T-helper 1 cell treated with Interleukin-12 subunit alpha and Interleukin-12 subunit beta and Interleukin-4 antibody, amounts not matched to agents 30 ng/mL and 1 ng/mL, for 36 hours (primary cell): ENCODE data around the gene CLCA2. TPM values are rescaled to one million over a fixed set of nuclear protein-coding genes. Genes with fewer than 3 reads are reported as not detected.

Source experiments
- intact Hi-C: fragments of 100-400 bp; cut with micrococcal nuclease; formaldehyde crosslinking; loops from one replicate; pipeline ENCODE4 v1.15.1; 2024
- total RNA-seq: library from RNA; stranded (reverse); gene quantifications from 2 replicates; pipeline ENCODE4 v1.2.3, GENCODE V29; 2022

The CLCA2 gene
- total RNA-seq, 1 donor from 2014 or later: not detected

GRCh38 chr1:86429122-86429725 lies 5.3 kb downstream of the CLCA2 start:
- intact Hi-C loops: no loop called here

- intact Hi-C loops: no loop called here
Measured at GRCh38 chr1:86429835-86430234, 5.9 kb downstream of the CLCA2 start.

- intact Hi-C loops: no loop called here
Measured at GRCh38 chr1:86430376-86430775, 6.4 kb downstream of the CLCA2 start.

GRCh38 chr1:86434059-86434458 lies 10.1 kb downstream of the CLCA2 start:
- intact Hi-C loops: no loop called here

DNA sequence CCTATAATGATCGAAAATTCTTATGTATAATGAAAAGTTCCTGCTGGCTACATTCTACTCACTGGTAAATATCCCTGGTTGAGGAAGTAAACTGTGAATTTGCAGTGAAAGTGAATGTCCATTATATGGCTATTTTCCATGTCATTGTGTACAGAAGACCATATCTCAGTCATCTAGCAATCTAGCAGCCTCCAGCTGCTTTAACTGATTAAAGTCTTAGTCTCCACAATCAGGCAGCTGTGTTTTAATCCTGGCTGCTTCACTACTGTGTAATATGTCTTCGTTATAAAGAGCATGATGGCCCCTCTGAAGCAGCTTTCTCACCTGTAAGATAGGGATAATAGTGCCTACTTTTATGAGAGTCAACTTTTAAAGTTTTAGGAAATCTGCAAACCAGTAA lies 11.4 kb downstream of the CLCA2 start:
- intact Hi-C loops: no loop called here

GRCh38 chr1:86436041-86436440 lies 12.1 kb downstream of the CLCA2 start:
- intact Hi-C loops: no loop called here

DNA sequence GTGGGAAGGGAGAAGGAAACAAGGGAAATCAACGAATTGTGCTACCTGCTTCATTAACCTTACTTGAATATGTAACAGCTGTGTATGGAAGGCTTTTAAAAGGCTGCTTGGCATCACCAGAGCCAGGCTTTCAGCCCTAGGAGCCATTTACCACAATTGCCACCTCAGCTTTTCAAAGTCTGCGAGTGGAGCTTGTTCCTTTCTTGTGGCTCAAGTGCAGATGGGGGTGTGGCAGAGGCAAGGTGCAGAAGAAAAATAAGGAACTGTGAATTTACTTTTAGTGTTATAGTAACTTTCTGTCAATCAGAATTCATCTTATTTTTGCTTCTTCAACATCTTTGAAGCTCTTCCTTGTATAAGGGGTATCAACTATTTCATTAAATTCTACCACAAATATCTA lies 17.6 kb downstream of the CLCA2 start:
- intact Hi-C loops: no loop called here

DNA sequence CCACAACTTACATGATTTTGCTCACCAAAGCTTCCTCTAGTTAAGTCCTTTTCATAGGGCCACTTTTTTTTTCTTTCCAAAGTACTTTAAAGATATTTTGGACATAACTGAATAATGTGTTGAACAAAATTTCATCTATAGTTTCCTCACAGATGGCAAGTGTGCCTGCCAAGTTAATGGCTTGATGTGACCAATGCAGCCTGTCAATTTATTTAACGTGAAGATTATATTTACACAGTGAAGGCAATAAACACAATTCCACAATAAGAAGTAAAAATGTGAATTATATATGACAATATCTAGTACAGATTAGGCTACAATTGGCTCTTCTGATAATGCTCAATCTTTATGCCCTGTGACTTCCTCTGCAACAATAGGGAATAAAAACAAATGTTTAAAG lies 18.0 kb downstream of the CLCA2 start:
- intact Hi-C loops: no loop called here

DNA sequence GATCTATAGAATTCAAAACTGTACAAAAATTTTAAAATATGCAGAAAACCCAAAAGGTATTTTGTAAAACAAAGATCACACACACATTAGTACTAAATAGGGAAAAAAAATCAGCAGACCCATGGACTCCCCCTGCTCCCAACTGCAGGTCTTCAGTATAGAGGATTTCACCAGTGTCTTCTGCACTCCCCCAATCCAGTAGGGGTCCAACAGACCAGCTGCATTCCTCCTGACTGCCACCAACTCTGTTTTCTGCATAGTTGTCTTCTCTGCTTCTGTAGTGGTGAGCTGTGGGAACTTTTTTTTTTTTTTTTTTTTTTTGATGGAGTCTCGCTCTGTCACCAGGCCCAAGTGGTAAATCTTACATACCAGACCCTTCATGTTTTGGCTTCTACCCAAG lies 21.9 kb downstream of the CLCA2 start:
- intact Hi-C loops: no loop called here

DNA sequence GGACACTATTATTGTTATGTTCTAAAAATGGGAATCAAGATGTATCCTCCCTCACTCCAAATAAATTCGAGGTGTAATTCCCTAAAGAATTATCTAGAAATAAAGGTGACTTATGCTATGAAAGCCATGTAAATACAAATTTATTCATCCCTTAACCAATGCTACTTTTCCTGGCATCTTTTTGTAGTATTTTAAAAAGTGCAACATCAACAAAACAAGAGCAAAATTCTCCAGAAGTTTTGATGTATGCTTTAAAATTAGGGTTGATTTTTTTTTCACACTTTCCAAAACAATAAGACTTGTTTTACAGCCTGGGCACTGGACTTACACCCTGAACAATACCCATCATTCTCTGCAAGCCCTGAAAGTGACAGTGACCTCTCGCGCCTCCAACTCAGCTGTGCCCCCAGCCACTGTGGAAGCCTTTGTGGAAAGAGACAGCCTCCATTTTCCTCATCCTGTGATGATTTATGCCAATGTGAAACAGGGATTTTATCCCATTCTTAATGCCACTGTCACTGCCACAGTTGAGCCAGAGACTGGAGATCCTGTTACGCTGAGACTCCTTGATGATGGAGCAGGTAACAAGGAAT lies 23.3 kb downstream of the CLCA2 start:
- intact Hi-C loops: no loop called here

GRCh38 chr1:86448670-86449069 lies 24.7 kb downstream of the CLCA2 start:
- intact Hi-C loops: no loop called here

GRCh38 chr1:86449103-86449502 lies 25.1 kb downstream of the CLCA2 start:
- intact Hi-C loops: no loop called here

GRCh38 chr1:86450847-86451246 lies 26.9 kb downstream of the CLCA2 start:
- intact Hi-C loops: no loop called here

DNA sequence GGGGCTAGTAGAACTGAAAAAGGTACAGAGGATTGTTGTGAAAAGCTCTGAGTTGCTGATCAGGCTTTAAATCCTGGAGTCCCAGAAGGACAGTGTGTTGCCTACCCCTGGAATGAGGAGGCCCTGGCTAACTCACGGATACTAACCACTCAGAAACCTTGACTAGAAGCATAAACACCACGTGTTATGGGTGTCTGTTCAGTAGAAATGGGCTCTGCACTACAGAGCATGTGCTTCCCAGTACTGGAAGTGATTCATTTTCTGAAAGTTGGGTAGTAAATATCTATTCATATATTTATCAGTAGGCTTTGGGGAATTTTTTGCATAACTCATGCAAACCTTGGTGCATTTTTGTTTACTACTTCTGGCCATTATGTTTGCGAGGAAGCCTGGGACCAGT lies 29.7 kb downstream of the CLCA2 start:
- intact Hi-C loops: no loop called here

- intact Hi-C loops: no loop called here
Measured at GRCh38 chr1:86455073-86455472, 31.1 kb downstream of the CLCA2 start.

DNA sequence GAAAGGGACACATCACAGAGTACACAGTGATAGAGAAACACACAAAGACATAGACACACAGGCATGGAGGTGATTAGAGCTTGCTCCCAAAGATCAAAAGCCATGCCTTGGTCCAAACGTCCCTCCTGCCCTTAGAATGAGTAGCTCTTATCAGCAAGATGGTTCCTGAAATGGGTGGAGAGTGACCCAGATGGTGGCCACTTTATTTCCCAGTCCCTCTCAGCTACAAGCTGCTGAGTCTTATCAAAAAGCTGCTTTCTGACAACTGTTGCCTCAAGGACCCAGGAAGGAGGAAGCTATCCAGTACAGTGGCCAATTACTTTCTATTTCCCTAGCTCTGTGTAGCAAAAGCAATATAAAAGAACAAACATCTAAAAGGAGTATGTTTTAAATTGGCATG lies 37.0 kb downstream of the CLCA2 start:
- intact Hi-C loops: no loop called here

- intact Hi-C loops: no loop called here
Measured at GRCh38 chr1:86461482-86461881, 37.5 kb downstream of the CLCA2 start.

GRCh38 chr1:86464819-86465218 lies 40.8 kb downstream of the CLCA2 start:
- intact Hi-C loops: no loop called here

DNA sequence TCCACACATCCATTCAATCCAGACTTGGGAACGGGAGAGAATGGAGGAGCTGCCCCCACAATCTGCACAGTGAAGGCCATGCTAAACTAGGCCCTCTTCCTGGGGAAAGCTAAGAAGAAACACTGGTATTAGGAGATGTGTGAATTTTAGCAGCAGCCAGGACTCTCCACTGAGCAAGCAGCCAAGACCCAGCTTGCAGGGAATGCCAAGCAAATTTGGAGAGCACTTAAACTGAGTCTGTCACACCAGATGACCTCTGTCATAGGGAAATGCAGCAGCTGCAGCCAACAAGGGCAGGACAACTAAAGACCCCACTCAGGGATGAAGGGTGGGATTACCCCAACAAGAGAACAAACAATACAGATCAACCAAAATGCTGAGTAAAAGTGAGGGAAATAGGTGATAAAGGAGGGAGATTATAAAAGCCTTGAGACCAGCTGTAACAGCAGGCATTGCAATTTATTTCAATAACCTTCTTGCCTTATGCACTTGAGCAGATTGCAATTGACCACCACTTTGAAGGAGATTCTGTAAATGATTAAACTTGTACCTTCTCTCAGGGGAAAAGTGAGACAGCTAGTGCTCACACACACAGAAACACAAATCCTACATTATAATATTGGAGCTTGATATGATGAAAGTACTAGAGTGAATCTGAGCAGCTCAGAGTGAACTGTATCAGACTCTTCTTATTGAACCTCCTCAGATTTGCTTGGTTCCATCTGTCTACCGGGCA lies 42.3 kb downstream of the CLCA2 start:
- intact Hi-C loops: no loop called here

DNA sequence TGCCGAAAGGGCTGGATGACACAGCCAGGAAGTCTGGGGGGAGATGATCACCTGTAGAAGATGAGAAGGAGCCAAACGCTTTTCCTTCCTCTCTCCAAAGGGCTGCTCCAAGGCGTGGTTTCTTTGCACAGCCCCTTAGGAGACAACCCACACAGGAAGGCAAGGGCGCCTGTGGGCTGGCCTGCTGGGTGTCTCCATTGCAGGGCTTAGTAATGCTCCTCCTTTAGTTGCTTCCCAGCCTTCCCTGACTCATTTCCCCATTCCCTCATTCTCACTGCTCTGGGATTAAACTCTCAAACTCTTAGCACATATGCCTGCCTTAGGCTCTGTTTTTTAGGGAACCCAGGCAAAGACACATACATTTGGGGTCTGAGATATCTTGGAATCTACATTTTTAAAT lies 43.0 kb downstream of the CLCA2 start:
- intact Hi-C loops: no loop called here

GRCh38 chr1:86468501-86468977 lies 44.6 kb downstream of the CLCA2 start, which contains the start of gene CLCA1:
Gene CLCA1, plus strand, starts transcription at chr1:86468927. Its CDS starts 45 bp downstream, at chr1:86468972.
- intact Hi-C loops: no loop called here

- intact Hi-C loops: no loop called here
Measured at GRCh38 chr1:86470859-86471258, 46.9 kb downstream of the CLCA2 start.

DNA sequence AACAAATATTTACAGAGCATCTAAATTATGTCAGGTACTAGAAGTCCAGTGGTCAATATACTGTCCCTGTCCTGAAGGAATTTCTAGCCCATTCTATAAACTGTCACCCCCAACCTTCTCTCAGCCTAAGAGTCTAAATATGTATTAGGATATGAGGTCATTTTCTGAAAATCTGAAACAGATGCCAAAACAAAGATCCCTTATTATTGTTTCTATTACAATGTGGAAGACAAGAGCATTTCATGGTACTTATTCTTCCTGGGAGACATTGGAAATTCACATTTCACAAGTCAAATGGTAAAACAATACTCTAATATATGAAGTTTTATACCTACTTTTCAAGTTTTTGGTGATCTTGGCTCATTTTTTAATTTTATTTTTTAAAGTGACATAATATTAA lies 47.3 kb downstream of the CLCA2 start:
- intact Hi-C loops: no loop called here
